GM12865 (cell line): ENCODE measurements around the gene UBE2J1.

ENCODE experiments used
- DNase-seq: peaks from one replicate; pipeline ENCODE4 v3.0.0; 2010; ENCODE audit warnings: low read depth
- H3K4me3 ChIP-seq: 2 replicates; pipeline ENCODE4 v1.5.1; 2011; ENCODE audit warnings: mild to moderate bottlenecking, low read depth, low read length, control low read depth
- TF ChIP-seq, protein P1 (sequence below): IDR thresholded peaks from 2 replicates; pipeline ENCODE4 v1.5.1; 2011; ENCODE audit warnings: low read length, control low read depth, low read depth, inconsistent platforms; ENCODE audit not compliant: insufficient read depth; ENCODE audit errors: missing control alignments

Gene UBE2J1

DNA sequence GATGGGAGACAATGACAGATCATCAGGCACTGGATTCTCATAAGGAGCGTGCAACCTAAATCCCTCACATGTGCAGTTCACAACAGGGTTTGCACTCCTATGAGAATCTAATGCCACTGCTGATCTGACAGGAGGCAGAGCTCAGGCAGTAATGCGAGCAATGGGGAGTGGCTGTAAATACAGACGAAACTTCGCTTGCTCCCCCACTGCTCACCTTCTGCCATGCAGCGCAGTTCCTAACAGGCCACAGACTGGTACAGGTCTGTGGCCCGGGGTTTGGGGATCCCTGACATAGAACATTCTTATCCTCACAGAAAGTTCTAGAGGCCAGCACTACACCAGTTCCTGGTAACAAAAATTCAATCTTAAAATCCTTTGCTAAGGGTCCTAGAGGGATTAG, 36.3 kb upstream of the UBE2J1 start:
- DNase-seq, result no peak
- TF ChIP-seq, protein P1, sequence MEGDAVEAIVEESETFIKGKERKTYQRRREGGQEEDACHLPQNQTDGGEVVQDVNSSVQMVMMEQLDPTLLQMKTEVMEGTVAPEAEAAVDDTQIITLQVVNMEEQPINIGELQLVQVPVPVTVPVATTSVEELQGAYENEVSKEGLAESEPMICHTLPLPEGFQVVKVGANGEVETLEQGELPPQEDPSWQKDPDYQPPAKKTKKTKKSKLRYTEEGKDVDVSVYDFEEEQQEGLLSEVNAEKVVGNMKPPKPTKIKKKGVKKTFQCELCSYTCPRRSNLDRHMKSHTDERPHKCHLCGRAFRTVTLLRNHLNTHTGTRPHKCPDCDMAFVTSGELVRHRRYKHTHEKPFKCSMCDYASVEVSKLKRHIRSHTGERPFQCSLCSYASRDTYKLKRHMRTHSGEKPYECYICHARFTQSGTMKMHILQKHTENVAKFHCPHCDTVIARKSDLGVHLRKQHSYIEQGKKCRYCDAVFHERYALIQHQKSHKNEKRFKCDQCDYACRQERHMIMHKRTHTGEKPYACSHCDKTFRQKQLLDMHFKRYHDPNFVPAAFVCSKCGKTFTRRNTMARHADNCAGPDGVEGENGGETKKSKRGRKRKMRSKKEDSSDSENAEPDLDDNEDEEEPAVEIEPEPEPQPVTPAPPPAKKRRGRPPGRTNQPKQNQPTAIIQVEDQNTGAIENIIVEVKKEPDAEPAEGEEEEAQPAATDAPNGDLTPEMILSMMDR, result no peak
- H3K4me3 ChIP-seq, result no peak overlapping the region

- TF ChIP-seq, protein P1, result no peak
- peak; percentile 91 for DNase-seq
- H3K4me3 ChIP-seq, result peak overlapping the region; percentile 2; the same call in 1 of the 2 replicates
Observed at GRCh38 chr6:89387516-89388201, 35.1 kb upstream of the UBE2J1 start.

GRCh38 chr6:89386917-89387491, 34.5 kb upstream of the UBE2J1 start:
- TF ChIP-seq, protein P1, result no peak
- peak overlapping the region; percentile 14 for H3K4me3 ChIP-seq
- DNase-seq, result no peak

- TF ChIP-seq, protein P1, result no peak
- no peak overlapping the region for H3K4me3 ChIP-seq
- DNase-seq, result no peak
Observed at GRCh38 chr6:89385846-89386245, 33.3 kb upstream of the UBE2J1 start.

DNA sequence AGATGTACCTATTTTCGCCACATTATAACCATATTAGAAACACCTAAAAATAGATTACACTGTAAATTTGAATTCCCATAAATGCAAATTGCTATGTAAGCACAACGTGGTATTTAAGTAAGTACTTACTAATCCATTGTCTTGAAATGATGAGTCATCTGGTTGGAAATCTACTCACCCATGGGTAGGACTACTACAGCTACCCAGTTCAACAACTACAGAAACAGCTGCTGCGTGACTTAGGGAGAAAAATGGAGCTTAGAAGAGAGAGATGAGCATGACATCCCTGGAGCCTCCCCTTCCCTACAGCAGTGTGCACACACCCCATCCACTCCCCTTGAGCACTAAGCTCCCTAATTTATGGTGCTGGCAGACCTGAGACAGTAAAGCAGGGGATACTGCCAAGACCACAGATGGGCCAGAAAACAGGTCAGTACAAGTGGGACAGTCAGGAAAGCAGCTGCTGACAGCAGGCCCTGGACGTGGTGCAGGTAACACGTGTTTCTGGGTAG, 32.7 kb upstream of the UBE2J1 start:
- TF ChIP-seq, protein P1, result no peak
- no peak overlapping the region for H3K4me3 ChIP-seq
- DNase-seq, result peak; percentile 68

DNA sequence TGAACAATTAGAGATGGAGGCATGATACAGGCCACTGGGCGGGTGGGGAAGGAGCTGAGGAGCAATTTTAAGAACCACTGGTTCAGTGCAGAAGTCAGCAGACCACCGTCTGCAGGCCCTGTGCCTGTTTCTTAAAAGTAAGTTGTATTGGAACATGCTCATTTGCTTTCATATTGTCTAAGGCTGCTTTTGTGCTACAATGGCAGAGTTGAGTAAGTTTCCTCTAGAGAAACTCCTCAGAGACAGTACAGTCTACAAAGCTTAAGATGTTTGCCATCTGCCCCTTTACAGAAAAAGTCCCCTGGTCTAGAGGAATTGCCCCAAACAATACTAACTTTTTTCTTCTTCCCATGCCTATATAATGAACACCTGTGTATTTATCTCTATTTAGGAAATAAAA, 28.5 kb upstream of the UBE2J1 start:
- TF ChIP-seq, protein P1, result no peak
- no peak overlapping the region for H3K4me3 ChIP-seq
- DNase-seq, result no peak

- TF ChIP-seq, protein P1, result no peak
- no peak for DNase-seq
Observed at GRCh38 chr6:89379281-89379680, 26.8 kb upstream of the UBE2J1 start.

More at GRCh38 chr6:89379281-89379680, 26.8 kb upstream of the UBE2J1 start:
- no peak overlapping the region for H3K4me3 ChIP-seq
